Peyer's patch (tissue), 4 donors: ENCODE results near the gene ZFP36L2. TPM values are rescaled to one million over a fixed set of nuclear protein-coding genes. Genes with fewer than 3 reads are reported as not detected.
A peak's percentile ranks its signal among the peaks of the same experiment; 100 is the strongest.

Experiments used
- DNase-seq, 3 donors: peaks; one replicate each; pipeline ENCODE4 v3.0.0-alpha.2; 2017 to 2019
- H3K27ac ChIP-seq, 4 donors: fragments of 200-600 bp; sonication (generic); one replicate each; pipeline ENCODE4 v1.5.1; 2016 to 2019
- H3K27me3 ChIP-seq, 2 donors: fragments of 200-600 bp; sonication (generic); one replicate each; pipeline ENCODE4 v1.5.1; 2019
- H3K36me3 ChIP-seq, 3 donors: fragments of 200-600 bp; sonication (generic); one replicate each; pipeline ENCODE4 v1.5.1; 2016 to 2019
- H3K4me1 ChIP-seq, 4 donors: fragments of 200-600 bp; sonication (generic); one replicate each; pipeline ENCODE4 v1.5.1; 2016 to 2019
- H3K4me3 ChIP-seq, 4 donors: fragments of 200-600 bp; sonication (generic); 1 replicate in 3 of 4; 2 replicates in 1 of 4; pipeline ENCODE4 v1.5.1; 2016 to 2019; ENCODE audit warnings: mild to moderate bottlenecking in 1 of 4
- H3K9me3 ChIP-seq, 4 donors: fragments of 200-600 bp; sonication (generic); one replicate each; pipeline ENCODE4 v1.5.1; 2016 to 2019; ENCODE audit warnings: mild to moderate bottlenecking in 1 of 4
- POLR2A ChIP-seq, 2 donors: fragments of 450-650 bp; IDR thresholded peaks; one replicate each; pipeline ENCODE4 v1.5.1; 2017; ENCODE audit warnings: antibody characterized with exemption in 2 of 2, mild to moderate bottlenecking in 2 of 2, moderate library complexity in 2 of 2
- total RNA-seq, 4 donors: library from RNA; depleted of rRNA; stranded (reverse); fragments of >200 nt; gene quantifications; one replicate each; pipeline ENCODE4 v1.1.0, GENCODE V29; 2016
- TF ChIP-seq, protein P1 (sequence below), 6 experiments: fragments of 450-650 bp in 4 of 6; fragments of 200-600 bp in 2 of 6; sonication (generic) in 1 of 6; IDR thresholded peaks; one replicate each; pipeline ENCODE4 v1.5.1; 2017 to 2019; ENCODE audit warnings: antibody characterized with exemption in 6 of 6, mild to moderate bottlenecking in 3 of 6, moderate library complexity in 1 of 6

The ZFP36L2 gene
- total RNA-seq, 4 donors from 2014 or later, result 90.4 to 227 (median 148) TPM

DNA sequence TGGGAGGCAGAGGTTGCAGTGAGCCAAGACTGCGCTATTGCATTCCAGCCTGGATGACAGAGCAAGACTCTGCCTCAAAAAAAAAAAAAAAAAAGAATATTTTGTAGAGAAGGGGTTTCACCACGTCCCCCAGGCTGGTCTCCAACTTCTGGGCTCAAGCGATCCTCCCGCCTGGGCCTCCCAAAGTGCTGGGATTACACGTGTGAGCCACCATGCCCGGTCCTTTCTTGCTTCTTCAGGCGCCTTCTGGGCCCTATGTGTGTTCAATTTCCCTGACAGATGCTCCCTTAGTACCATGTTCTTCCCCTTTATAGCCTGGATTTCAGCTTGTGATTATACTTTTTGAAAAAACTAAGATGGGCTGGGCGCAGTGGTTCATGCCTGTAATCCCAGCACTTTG is 9.8 kb downstream of the ZFP36L2 start:
- Histone ChIP-seq H3K27ac (no peak overlapping the region), H3K27me3 (no peaks in the 10 kb centered on the region), H3K9me3 (no peaks in the 10 kb centered on the region), H3K4me1 (peaks cover 2 to 34% (median 17%) of the 10 kb centered on the region in 4 donors), H3K36me3 (no peaks in the 10 kb centered on the region), H3K4me3 (no peak overlapping the region)
- DNase-seq, result no peak
- TF ChIP-seq POLR2A (IDR thresholded peaks at IDR 0.05), result no peak
- TF ChIP-seq, protein P1, sequence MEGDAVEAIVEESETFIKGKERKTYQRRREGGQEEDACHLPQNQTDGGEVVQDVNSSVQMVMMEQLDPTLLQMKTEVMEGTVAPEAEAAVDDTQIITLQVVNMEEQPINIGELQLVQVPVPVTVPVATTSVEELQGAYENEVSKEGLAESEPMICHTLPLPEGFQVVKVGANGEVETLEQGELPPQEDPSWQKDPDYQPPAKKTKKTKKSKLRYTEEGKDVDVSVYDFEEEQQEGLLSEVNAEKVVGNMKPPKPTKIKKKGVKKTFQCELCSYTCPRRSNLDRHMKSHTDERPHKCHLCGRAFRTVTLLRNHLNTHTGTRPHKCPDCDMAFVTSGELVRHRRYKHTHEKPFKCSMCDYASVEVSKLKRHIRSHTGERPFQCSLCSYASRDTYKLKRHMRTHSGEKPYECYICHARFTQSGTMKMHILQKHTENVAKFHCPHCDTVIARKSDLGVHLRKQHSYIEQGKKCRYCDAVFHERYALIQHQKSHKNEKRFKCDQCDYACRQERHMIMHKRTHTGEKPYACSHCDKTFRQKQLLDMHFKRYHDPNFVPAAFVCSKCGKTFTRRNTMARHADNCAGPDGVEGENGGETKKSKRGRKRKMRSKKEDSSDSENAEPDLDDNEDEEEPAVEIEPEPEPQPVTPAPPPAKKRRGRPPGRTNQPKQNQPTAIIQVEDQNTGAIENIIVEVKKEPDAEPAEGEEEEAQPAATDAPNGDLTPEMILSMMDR (IDR thresholded peaks at IDR 0.05), result no peak

- Histone ChIP-seq H3K9me3 (no peaks in the 10 kb centered on the region), H3K27ac (no peak overlapping the region), H3K4me1 (peaks cover 2 to 29% (median 17%) of the 10 kb centered on the region in 4 donors), H3K27me3 (no peaks in the 10 kb centered on the region), H3K36me3 (no peaks in the 10 kb centered on the region), H3K4me3 (no peak overlapping the region)
- no peak for DNase-seq
- TF ChIP-seq, protein P1 (IDR thresholded peaks at IDR 0.05), result no peak
- no peak for TF ChIP-seq POLR2A (IDR thresholded peaks at IDR 0.05)
Observed at GRCh38 chr2:43215673-43216255, 10.6 kb downstream of the ZFP36L2 start.

- TF ChIP-seq, protein P1 (IDR thresholded peaks at IDR 0.05), result no peak
- TF ChIP-seq POLR2A (IDR thresholded peaks at IDR 0.05), result no peak
- Histone ChIP-seq H3K36me3 (no peaks in the 10 kb centered on the region), H3K27ac (no peak overlapping the region), H3K9me3 (no peaks in the 10 kb centered on the region), H3K27me3 (no peaks in the 10 kb centered on the region), H3K4me1 (peaks cover 2 to 37% (median 16%) of the 10 kb centered on the region in 4 donors), H3K4me3 (no peak overlapping the region)
- no peak for DNase-seq
Observed at GRCh38 chr2:43214253-43214652, 12.2 kb downstream of the ZFP36L2 start.

GRCh38 chr2:43212931-43213330 is 13.5 kb downstream of the ZFP36L2 start:
- Histone ChIP-seq H3K27ac (peak overlapping the region in 3 of 4 donors; percentile 18 to 38 (median 28)), H3K36me3 (no peaks in the 10 kb centered on the region), H3K27me3 (no peaks in the 10 kb centered on the region), H3K4me3 (no peak overlapping the region), H3K4me1 (peaks cover 0 to 24% (median 6%) of the 10 kb centered on the region in 4 donors), H3K9me3 (no peaks in the 10 kb centered on the region)
- TF ChIP-seq POLR2A (IDR thresholded peaks at IDR 0.05), result no peak
- TF ChIP-seq, protein P1 (IDR thresholded peaks at IDR 0.05), result no peak
- peak in 2 of 3 donors; percentile 47 to 75 for DNase-seq

DNA sequence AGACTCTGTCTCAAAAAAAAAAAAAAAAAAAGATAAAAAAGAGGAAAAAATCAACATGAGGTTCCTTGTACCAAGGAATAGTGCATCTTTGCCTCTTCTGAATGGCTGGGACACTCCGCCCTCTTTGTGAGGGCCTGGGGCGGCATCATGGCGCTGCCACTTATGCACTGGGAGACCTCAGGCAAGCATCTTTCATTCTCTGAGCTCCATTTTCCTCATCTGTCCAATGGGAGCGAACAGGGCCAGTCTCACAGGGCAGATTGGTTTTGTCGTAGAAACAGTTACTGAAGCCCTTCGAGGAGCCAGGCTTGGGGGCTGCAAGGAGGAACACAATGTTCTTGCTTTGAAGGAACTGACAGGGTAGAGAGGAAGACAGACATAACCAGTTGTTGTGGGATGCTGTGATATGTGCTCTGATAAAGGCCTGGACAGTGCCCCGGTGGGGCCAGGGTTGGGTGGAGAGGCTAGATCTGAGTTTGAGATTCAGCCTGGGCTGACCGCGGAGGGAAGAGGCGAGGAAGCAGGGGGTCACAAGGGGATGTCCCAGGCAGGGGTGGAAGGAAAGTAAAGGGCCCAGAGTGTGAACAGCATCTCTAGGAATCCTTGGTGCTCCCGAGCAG is 14.1 kb downstream of the ZFP36L2 start:
- H3K9me3 ChIP-seq, result no peaks in the 10 kb centered on the region
- peak overlapping the region in 3 of 4 donors; percentile 18 to 38 (median 28) for H3K27ac ChIP-seq
- DNase-seq, result no peak
- H3K36me3 ChIP-seq, result no peaks in the 10 kb centered on the region
- no peaks in the 10 kb centered on the region for H3K27me3 ChIP-seq
- TF ChIP-seq, protein P1 (IDR thresholded peaks at IDR 0.05), result no peak
- TF ChIP-seq POLR2A (IDR thresholded peaks at IDR 0.05), result no peak
- no peak overlapping the region for H3K4me3 ChIP-seq
- peaks cover 0 to 17% (median under 1%) of the 10 kb centered on the region in 4 donors for H3K4me1 ChIP-seq
